Natural killer cell (primary cell): ENCODE measurements around the gene STARD13. TPM values are rescaled to one million over a fixed set of nuclear protein-coding genes. Genes with fewer than 3 reads are reported as not detected.
"Not testable (repeated sequence)": the region's sequence is repeated elsewhere in the genome, so short reads cannot be mapped to it uniquely, and the experiment has no call there.

Experiments
- ATAC-seq, 3 donors: fragments of 150-1000 bp in 2 of 3; fragments of 200-7000 bp in 1 of 3; cut with Tn5 transposase; 1 replicate in 1 of 3; 2 replicates in 2 of 3; pipeline ENCODE4 v1.10.0; 2021; ENCODE audit warnings: mild to moderate bottlenecking in 2 of 3, moderate library complexity in 2 of 3
- DNase-seq, 2 donors: peaks; one replicate each; pipeline versions ENCODE4 v3.0.0 to v3.0.0-alpha.2; 2013 to 2021; ENCODE audit warnings: mixed read lengths in 1 of 2
- H3K27ac ChIP-seq: one replicate; pipeline ENCODE4 v1.5.1; 2013; ENCODE audit warnings: mild to moderate bottlenecking, low read length
- H3K27me3 ChIP-seq: one replicate; pipeline ENCODE4 v1.6.1; 2013; ENCODE audit warnings: low read length; ENCODE audit not compliant: control insufficient read depth, insufficient read depth
- H3K36me3 ChIP-seq: one replicate; pipeline ENCODE4 v1.6.1; 2013; ENCODE audit warnings: low read length; ENCODE audit not compliant: control insufficient read depth, insufficient read depth
- H3K4me1 ChIP-seq: one replicate; pipeline ENCODE4 v1.6.1; 2013; ENCODE audit warnings: low read length; ENCODE audit not compliant: control insufficient read depth, insufficient read depth
- H3K4me3 ChIP-seq: one replicate; pipeline ENCODE4 v1.5.1; 2013; ENCODE audit warnings: low read length
- H3K9me3 ChIP-seq: one replicate; pipeline ENCODE4 v1.6.1; 2013; ENCODE audit warnings: low read length; ENCODE audit not compliant: control insufficient read depth, insufficient read depth
- H3K27ac Mint-ChIP-seq, 2 donors: one replicate each; pipeline ENCODE4 v1.8.0; 2022; ENCODE audit warnings: mild to moderate bottlenecking in 2 of 2, mixed read lengths in 2 of 2, moderate library complexity in 1 of 2
- H3K27me3 Mint-ChIP-seq, 2 donors: one replicate each; pipeline ENCODE4 v1.8.0; 2022; ENCODE audit warnings: low read depth in 2 of 2, mixed read lengths in 2 of 2
- H3K36me3 Mint-ChIP-seq: one replicate; pipeline ENCODE4 v1.8.0; 2022; ENCODE audit warnings: mixed read lengths
- H3K4me1 Mint-ChIP-seq, 2 donors: one replicate each; pipeline ENCODE4 v1.8.0; 2022; ENCODE audit warnings: mixed read lengths in 2 of 2
- H3K4me3 Mint-ChIP-seq: one replicate; pipeline ENCODE4 v1.8.0; 2022; ENCODE audit warnings: mild to moderate bottlenecking, moderate library complexity, mixed read lengths
- H3K9me3 Mint-ChIP-seq, 2 donors: one replicate each; pipeline ENCODE4 v1.8.0; 2022; ENCODE audit warnings: mixed read lengths in 2 of 2
- CTCF ChIP-seq: fragments of 200-600 bp; IDR thresholded peaks from one replicate; pipeline ENCODE4 v1.8.0; 2022; ENCODE audit warnings: antibody characterized with exemption
- WGBS: methylation state at CpG from one replicate; pipeline ENCODE4 v1.1.7; 2013; ENCODE audit warnings: missing lambda C conversion rate; ENCODE audit not compliant: insufficient coverage; 5-methylcytosine and 5-hydroxymethylcytosine counted together
- intact Hi-C: fragments of 100-400 bp; cut with micrococcal nuclease; formaldehyde crosslinking; loops from one replicate; pipeline ENCODE4 v1.14.2; 2022
- total RNA-seq, 4 donors: library from RNA; stranded (reverse); fragments of 120-200 nt in 1 of 4; gene quantifications; one replicate each; pipeline versions ENCODE4 v1.2.3 to v1.2.4, GENCODE V29; 2013 to 2022

The STARD13 gene
- total RNA-seq, 3 donors from 2014 or later (not counting 1 experiment from before 2014, with no cell fraction given): not detected

- TF ChIP-seq CTCF: no peak
Observed at GRCh38 chr13:33180122-33180804, 105.3 kb downstream of the STARD13 start.

GRCh38 chr13:33179463-33179862, 106.1 kb downstream of the STARD13 start:
- no peak for TF ChIP-seq CTCF
- Histone ChIP-seq H3K4me3 (no peak overlapping the region), H3K9me3 (no peaks in the 10 kb centered on the region), H3K27me3 (no peaks in the 10 kb centered on the region), H3K27ac (no peak overlapping the region), H3K36me3 (no peaks in the 10 kb centered on the region), H3K4me1 (no peaks in the 10 kb centered on the region)
- Mint-ChIP-seq H3K4me1 (no peaks in the 10 kb centered on the region), H3K27ac (no peak overlapping the region), H3K27me3 (peaks cover 0 to 8% of the 10 kb centered on the region in 2 donors), H3K4me3 (no peak overlapping the region), H3K9me3 (peaks cover 0 to 2% of the 10 kb centered on the region in 2 donors), H3K36me3 (no peaks in the 10 kb centered on the region)
- DNase-seq (no peak), ATAC-seq (no peak)
- intact Hi-C loops: no loop called here
- WGBS: 80% methylated on average over 1 of the region's 1 CpG

More at GRCh38 chr13:33180122-33180804, 105.3 kb downstream of the STARD13 start:
- Histone ChIP-seq H3K9me3 (no peaks in the 10 kb centered on the region), H3K4me3 (no peak overlapping the region), H3K4me1 (no peaks in the 10 kb centered on the region), H3K36me3 (no peaks in the 10 kb centered on the region), H3K27ac (no peak overlapping the region), H3K27me3 (no peaks in the 10 kb centered on the region)
- ATAC-seq (no peak), DNase-seq (no peak)
- intact Hi-C loops: no loop called here
- peaks cover 0 to 2% of the 10 kb centered on the region in 2 donors for H3K9me3 Mint-ChIP-seq
- 79% methylated on average over 4 of the region's 5 CpGs for WGBS
- no peak overlapping the region for H3K27ac Mint-ChIP-seq
- H3K27me3 Mint-ChIP-seq: peaks cover 0 to 8% of the 10 kb centered on the region in 2 donors
- H3K4me1 Mint-ChIP-seq: no peaks in the 10 kb centered on the region
- no peaks in the 10 kb centered on the region for H3K36me3 Mint-ChIP-seq
- H3K4me3 Mint-ChIP-seq: no peak overlapping the region

- DNase-seq: no peak
- Histone ChIP-seq H3K4me1 (no peaks in the 10 kb centered on the region), H3K4me3 (no peak overlapping the region), H3K27me3 (no peaks in the 10 kb centered on the region), H3K9me3 (no peaks in the 10 kb centered on the region), H3K27ac (no peak overlapping the region), H3K36me3 (no peaks in the 10 kb centered on the region)
- ATAC-seq: no peak
- Mint-ChIP-seq H3K27ac (no peak overlapping the region), H3K36me3 (no peaks in the 10 kb centered on the region), H3K4me1 (no peaks in the 10 kb centered on the region), H3K4me3 (no peak overlapping the region), H3K9me3 (peaks cover 0 to 2% of the 10 kb centered on the region in 2 donors), H3K27me3 (peaks cover 0 to 7% of the 10 kb centered on the region in 2 donors)
- WGBS: 97% methylated on average over 3 of the region's 4 CpGs
- no peak for TF ChIP-seq CTCF
- intact Hi-C loops: no loop called here
Observed at GRCh38 chr13:33178209-33178840, 107.2 kb downstream of the STARD13 start.

GRCh38 chr13:33177340-33178208, 108.0 kb downstream of the STARD13 start:
- H3K27ac Mint-ChIP-seq, H3K4me3 Mint-ChIP-seq, H3K27ac ChIP-seq, ATAC-seq, DNase-seq, H3K36me3 ChIP-seq, H3K9me3 ChIP-seq, H3K36me3 Mint-ChIP-seq, H3K4me1 ChIP-seq, intact Hi-C loops, H3K4me3 ChIP-seq, H3K9me3 Mint-ChIP-seq, H3K27me3 ChIP-seq, H3K27me3 Mint-ChIP-seq, H3K4me1 Mint-ChIP-seq: not testable (repeated sequence)
- 72% methylated on average over 3 of the region's 4 CpGs for WGBS
